NCI-H1694 treated with DMSO at 0.1 percent for 48 hours (cell line): Measurements from ENCODE around the gene SYCE3.
"Not testable (repeated sequence)": the region's sequence is repeated elsewhere in the genome, so short reads cannot be mapped to it uniquely, and the experiment has no call there.

Source experiments
- DNase-seq: peaks from one replicate; lab custom pipeline; 2025; lab: John Stamatoyannopoulos, UW

The SYCE3 gene

GRCh38 chr22:50548921-50549790 is 13.6 kb downstream of the SYCE3 start:
- no peak for DNase-seq

- no peak for DNase-seq
Observed at GRCh38 chr22:50548040-50548920, 14.4 kb downstream of the SYCE3 start.

GRCh38 chr22:50547263-50547985 is 15.3 kb downstream of the SYCE3 start:
- DNase-seq, result no peak

- no peak for DNase-seq
Observed at GRCh38 chr22:50546326-50547262, 16.1 kb downstream of the SYCE3 start.

GRCh38 chr22:50545522-50546325 is 17.0 kb downstream of the SYCE3 start, which contains the start of gene KLHDC7B:
Gene KLHDC7B, plus strand, starts transcription at chr22:50545899. Its CDS starts 345 bp downstream, at chr22:50546244.
- DNase-seq, result no peak

GRCh38 chr22:50544746-50545253 is 17.9 kb downstream of the SYCE3 start:
- no peak for DNase-seq

GRCh38 chr22:50544078-50544745 is 18.5 kb downstream of the SYCE3 start:
- DNase-seq, result peak; percentile 16

GRCh38 chr22:50542416-50542927 is 20.2 kb downstream of the SYCE3 start:
- no peak for DNase-seq

- DNase-seq, result not testable (repeated sequence)
Observed at GRCh38 chr22:50541667-50542026, 21.1 kb downstream of the SYCE3 start.

- DNase-seq, result no peak
Observed at GRCh38 chr22:50540381-50540780, 22.3 kb downstream of the SYCE3 start.

GRCh38 chr22:50537765-50538164 is 25.0 kb downstream of the SYCE3 start:
- no peak for DNase-seq

- no peak for DNase-seq
Observed at GRCh38 chr22:50536226-50536625, 26.5 kb downstream of the SYCE3 start.

GRCh38 chr22:50535113-50535512 is 27.6 kb downstream of the SYCE3 start:
- no peak for DNase-seq

GRCh38 chr22:50533856-50534711 is 28.6 kb downstream of the SYCE3 start:
- DNase-seq, result not testable (repeated sequence)

GRCh38 chr22:50532824-50533796 is 29.6 kb downstream of the SYCE3 start:
- no peak for DNase-seq

- DNase-seq, result no peak
Observed at GRCh38 chr22:50531962-50532674, 30.6 kb downstream of the SYCE3 start.
